IMR-90 (cell line): ENCODE data around the gene NPIPB4. TPM values are rescaled to one million over a fixed set of nuclear protein-coding genes. Genes with fewer than 3 reads are reported as not detected.
"Not testable (repeated sequence)": the region's sequence is repeated elsewhere in the genome, so short reads cannot be mapped to it uniquely, and the experiment has no call there.

Experiments
- ATAC-seq: fragments of 200-7000 bp; cut with Tn5 transposase; 2 replicates; pipeline ENCODE4 v1.9.1; 2020; ENCODE audit warnings: low read depth, mild to moderate bottlenecking, moderate library complexity
- BruUV-seq: library from RNA; stranded (reverse); fragments of 400-500 nt; replicated peaks from 2 replicates; lab custom pipeline; 2021; lab: Mats Ljungman, UMichigan
- CTCF ChIA-PET: fragments of 300-600 bp; formaldehyde crosslinking; extraction: SDS; loops from one replicate; lab custom pipeline; 2021; ENCODE audit warnings: antibody characterized with exemption; lab: Yijun Ruan, JAX
- POLR2A ChIA-PET: fragments of 300-600 bp; sonication (Branson Sonifier 250); formaldehyde crosslinking; loops from one replicate; lab custom pipeline; 2022; ENCODE audit warnings: antibody characterized with exemption; ENCODE audit not compliant: unreplicated experiment; lab: Charles Lee
- DNase-seq: peaks from one replicate; pipeline ENCODE4 v3.0.0; 2013
- H2AFZ ChIP-seq: replicated peaks from 2 replicates; pipeline ENCODE3; 2013; ENCODE audit warnings: low read length, mild to moderate bottlenecking; ENCODE audit not compliant: poor library complexity
- H2AK5ac ChIP-seq: 2 replicates; pipeline ENCODE4 v1.6.1; 2013; ENCODE audit warnings: low read depth, low read length, inconsistent platforms
- H2AK9ac ChIP-seq: replicated peaks from 2 replicates; pipeline ENCODE3; 2013; ENCODE audit warnings: mild to moderate bottlenecking, low read depth, low read length, moderate library complexity; ENCODE audit not compliant: poor library complexity
- H2BK120ac ChIP-seq: 2 replicates; pipeline ENCODE4 v1.6.1; 2013; ENCODE audit warnings: low read depth, low read length, inconsistent platforms
- H2BK15ac ChIP-seq: 3 replicates; pipeline ENCODE4 v1.6.1; 2013; ENCODE audit warnings: low read depth, low read length, inconsistent platforms
- H2BK20ac ChIP-seq: 2 replicates; pipeline ENCODE4 v1.6.1; 2013; ENCODE audit warnings: low read depth, mild to moderate bottlenecking, inconsistent platforms, low read length, moderate library complexity
- H2BK5ac ChIP-seq: 2 replicates; pipeline ENCODE4 v1.6.1; 2013; ENCODE audit warnings: mild to moderate bottlenecking, low read depth, low read length, inconsistent platforms; ENCODE audit not compliant: poor library complexity, severe bottlenecking
- H3K14ac ChIP-seq: replicated peaks from 2 replicates; pipeline ENCODE4 v1.6.1; 2013; ENCODE audit warnings: low read depth, low read length, inconsistent platforms
- H3K18ac ChIP-seq: 2 replicates; pipeline ENCODE4 v1.6.1; 2013; ENCODE audit warnings: low read depth, low read length, control low read depth
- H3K23ac ChIP-seq: 2 replicates; pipeline ENCODE4 v1.6.1; 2013; ENCODE audit warnings: low read depth, low read length, inconsistent platforms
- H3K27ac ChIP-seq: 2 replicates; pipeline ENCODE4 v1.5.1; 2013; ENCODE audit warnings: mild to moderate bottlenecking, control low read depth, low read length; ENCODE audit not compliant: insufficient read depth
- H3K27me3 ChIP-seq: 2 replicates; pipeline ENCODE4 v1.6.1; 2013; ENCODE audit warnings: low read length; ENCODE audit not compliant: control insufficient read depth, insufficient read depth
- H3K36me3 ChIP-seq: 2 replicates; pipeline ENCODE4 v1.6.1; 2013; ENCODE audit warnings: low read length, mixed read lengths; ENCODE audit not compliant: control insufficient read depth, insufficient read depth
- H3K4ac ChIP-seq: 2 replicates; pipeline ENCODE4 v1.6.1; 2013; ENCODE audit warnings: low read depth, low read length, inconsistent platforms
- H3K4me1 ChIP-seq: 2 replicates; pipeline ENCODE4 v1.6.1; 2013; ENCODE audit warnings: low read length, mixed read lengths; ENCODE audit not compliant: control insufficient read depth, insufficient read depth
- H3K4me2 ChIP-seq: 2 replicates; pipeline ENCODE4 v1.6.1; 2013; ENCODE audit warnings: low read depth, mild to moderate bottlenecking, control low read depth, low read length, moderate library complexity
- H3K4me3 ChIP-seq: 2 replicates; pipeline ENCODE4 v1.5.1; 2013; ENCODE audit warnings: low read depth, mild to moderate bottlenecking, control low read depth, low read length, moderate library complexity; ENCODE audit not compliant: insufficient read depth
- H3K56ac ChIP-seq: 2 replicates; pipeline ENCODE4 v1.6.1; 2013; ENCODE audit warnings: low read length, inconsistent platforms; ENCODE audit not compliant: insufficient read depth; ENCODE audit errors: extremely low read depth
- H3K79me1 ChIP-seq, 2 experiments: 2 replicates each; pipeline ENCODE4 v1.6.1; 2013; ENCODE audit warnings: low read length in 2 of 2, inconsistent platforms in 1 of 2, low read depth in 1 of 2
- H3K9ac ChIP-seq: 2 replicates; pipeline ENCODE4 v1.6.1; 2013; ENCODE audit warnings: low read depth, low read length, control low read depth
- H3K9me1 ChIP-seq: 2 replicates; pipeline ENCODE4 v1.6.1; 2013; ENCODE audit warnings: low read length, inconsistent platforms; ENCODE audit not compliant: insufficient read depth
- H3K9me3 ChIP-seq: 2 replicates; pipeline ENCODE4 v1.6.1; 2013; ENCODE audit warnings: low read length; ENCODE audit not compliant: control insufficient read depth, insufficient read depth
- H4K20me1 ChIP-seq: 2 replicates; pipeline ENCODE4 v1.6.1; 2013; ENCODE audit warnings: low read length, inconsistent platforms; ENCODE audit not compliant: insufficient read depth
- H4K5ac ChIP-seq: 2 replicates; pipeline ENCODE4 v1.6.1; 2013; ENCODE audit warnings: mild to moderate bottlenecking, low read depth, low read length, control low read depth
- H4K8ac ChIP-seq, 2 experiments: 2 replicates each; pipeline ENCODE4 v1.6.1; 2013; ENCODE audit warnings: low read depth in 2 of 2, low read length in 2 of 2, control low read depth in 1 of 2, inconsistent platforms in 1 of 2
- H4K91ac ChIP-seq: 2 replicates; pipeline ENCODE4 v1.6.1; 2013; ENCODE audit warnings: low read depth, low read length, inconsistent platforms; ENCODE audit not compliant: insufficient read depth
- WGBS, 2 experiments: methylation state at CpG; one replicate each; pipeline versions ENCODE4 v1.1.5 to v1.1.7; 2013; ENCODE audit warnings: missing lambda C conversion rate in 2 of 2; ENCODE audit not compliant: insufficient read length in 1 of 2; ENCODE audit errors: extremely low coverage in 2 of 2; 5-methylcytosine and 5-hydroxymethylcytosine counted together
- dilution Hi-C: fragments of 300-500 bp; cut with HindIII; formaldehyde crosslinking; loops from one replicate; pipeline ENCODE4 v1.14.3; 2018; ENCODE audit warnings: low sequenced_read_pairs; ENCODE audit not compliant: unreplicated experiment
- in situ Hi-C: fragments of 300-500 bp; cut with MboI; formaldehyde crosslinking; loops from 3 replicates; pipeline ENCODE4 v1.14.3; 2019; ENCODE audit warnings: low sequenced_read_pairs, inconsistent platforms, mixed read lengths
- intact Hi-C: fragments of 100-400 bp; cut with micrococcal nuclease; formaldehyde crosslinking; loops from 2 replicates; pipeline ENCODE4 v1.10.0; 2022
- polyA plus RNA-seq, 3 experiments: library from polyadenylated mRNA; depleted of rRNA; stranded (reverse); fragments of >200 nt; gene quantifications; 2 replicates each; pipeline ENCODE4 v1.2.3, GENCODE V29; 2012; ENCODE audit warnings: low replicate concordance in 1 of 3
- total RNA-seq: library from RNA; depleted of rRNA; stranded (reverse); fragments of >200 nt; gene quantifications from 2 replicates; pipeline ENCODE4 v1.2.3, GENCODE V29; 2012

NPIPB4 gene
- total and polyA plus RNA-seq, 2 of the 4 experiments (the other 2 are of a cell fraction), result 13.3 to 28.3 TPM

GRCh38 chr16:21881988-21882387, 24.4 kb upstream of the NPIPB4 start:
- H3K4me1 ChIP-seq, dilution Hi-C loops, H3K27me3 ChIP-seq, H3K9me1 ChIP-seq, H3K4me3 ChIP-seq, H3K23ac ChIP-seq, H3K14ac ChIP-seq, H2BK120ac ChIP-seq, POLR2A ChIA-PET, H2BK15ac ChIP-seq, H3K27ac ChIP-seq, H3K4ac ChIP-seq, H3K36me3 ChIP-seq, H2BK20ac ChIP-seq, H4K5ac ChIP-seq, H4K20me1 ChIP-seq, H2AK9ac ChIP-seq, H2BK5ac ChIP-seq, BruUV-seq, intact Hi-C loops, H2AK5ac ChIP-seq, H3K18ac ChIP-seq, H2AFZ ChIP-seq, DNase-seq, CTCF ChIA-PET, H4K8ac ChIP-seq, in situ Hi-C loops, H4K91ac ChIP-seq, H3K56ac ChIP-seq, H3K4me2 ChIP-seq, H3K9me3 ChIP-seq, H3K79me1 ChIP-seq, H3K9ac ChIP-seq, ATAC-seq: not testable (repeated sequence)
- no CpG with 5 or more reads among the region's 3 CpGs for WGBS, 2 experiments

GRCh38 chr16:21837186-21837585, 20.4 kb downstream of the NPIPB4 start:
- H2AFZ ChIP-seq, H4K5ac ChIP-seq, H2BK120ac ChIP-seq, H4K8ac ChIP-seq, H3K4me3 ChIP-seq, BruUV-seq, H3K36me3 ChIP-seq, H3K9ac ChIP-seq, intact Hi-C loops, dilution Hi-C loops, POLR2A ChIA-PET, H2AK9ac ChIP-seq, H2BK20ac ChIP-seq, H3K4ac ChIP-seq, H2BK5ac ChIP-seq, H2AK5ac ChIP-seq, H4K91ac ChIP-seq, H3K4me1 ChIP-seq, H4K20me1 ChIP-seq, DNase-seq, H3K9me1 ChIP-seq, CTCF ChIA-PET, H2BK15ac ChIP-seq, H3K4me2 ChIP-seq, ATAC-seq, H3K9me3 ChIP-seq, H3K27ac ChIP-seq, H3K79me1 ChIP-seq, H3K27me3 ChIP-seq, H3K18ac ChIP-seq, H3K23ac ChIP-seq, H3K14ac ChIP-seq, H3K56ac ChIP-seq, in situ Hi-C loops: not testable (repeated sequence)
- WGBS, 2 experiments, result no CpG with 5 or more reads among the region's 13 CpGs
